ENCODE results near the gene DHODH.
"Not testable (repeated sequence)": the region's sequence is repeated elsewhere in the genome, so short reads cannot be mapped to it uniquely, and the experiment has no call there.

The DHODH gene

GRCh38 chr16:71985262-71985974 lies 23.1 kb upstream of the DHODH start:
- no peaks in the 10 kb centered on the region for H3K9me3 ChIP-seq (ENCODE audit: insufficient read depth, low read length)
- H2AFZ ChIP-seq (ENCODE audit: low read depth, low read length) = no peak overlapping the region
- no peak overlapping the region for H3K9ac ChIP-seq (ENCODE audit: low read length)
- H3K4me3 ChIP-seq (ENCODE audit: low read length) = no peak overlapping the region
- H3K4me2 ChIP-seq (ENCODE audit: low read length) = no peak overlapping the region
- H3K27ac ChIP-seq (ENCODE audit: low read length) = no peak overlapping the region
- no peaks in the 10 kb centered on the region for H4K20me1 ChIP-seq (ENCODE audit: insufficient read depth, low read length)
- no peak for TF ChIP-seq EZH2phosphoT487 (IDR thresholded peaks at IDR 0.05; ENCODE audit: low read depth)
- TF ChIP-seq, protein P1, sequence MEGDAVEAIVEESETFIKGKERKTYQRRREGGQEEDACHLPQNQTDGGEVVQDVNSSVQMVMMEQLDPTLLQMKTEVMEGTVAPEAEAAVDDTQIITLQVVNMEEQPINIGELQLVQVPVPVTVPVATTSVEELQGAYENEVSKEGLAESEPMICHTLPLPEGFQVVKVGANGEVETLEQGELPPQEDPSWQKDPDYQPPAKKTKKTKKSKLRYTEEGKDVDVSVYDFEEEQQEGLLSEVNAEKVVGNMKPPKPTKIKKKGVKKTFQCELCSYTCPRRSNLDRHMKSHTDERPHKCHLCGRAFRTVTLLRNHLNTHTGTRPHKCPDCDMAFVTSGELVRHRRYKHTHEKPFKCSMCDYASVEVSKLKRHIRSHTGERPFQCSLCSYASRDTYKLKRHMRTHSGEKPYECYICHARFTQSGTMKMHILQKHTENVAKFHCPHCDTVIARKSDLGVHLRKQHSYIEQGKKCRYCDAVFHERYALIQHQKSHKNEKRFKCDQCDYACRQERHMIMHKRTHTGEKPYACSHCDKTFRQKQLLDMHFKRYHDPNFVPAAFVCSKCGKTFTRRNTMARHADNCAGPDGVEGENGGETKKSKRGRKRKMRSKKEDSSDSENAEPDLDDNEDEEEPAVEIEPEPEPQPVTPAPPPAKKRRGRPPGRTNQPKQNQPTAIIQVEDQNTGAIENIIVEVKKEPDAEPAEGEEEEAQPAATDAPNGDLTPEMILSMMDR (IDR thresholded peaks at IDR 0.05; ENCODE audit: low read depth, low read length) = no peak
- H3K27me3 ChIP-seq (ENCODE audit: low read depth, low read length) = peaks cover 9% of the 10 kb centered on the region; the same call in 1 of the 2 replicates
- H3K79me2 ChIP-seq (ENCODE audit: low read length) = no peaks in the 10 kb centered on the region
- H3K36me3 ChIP-seq (replicated peaks; ENCODE audit: low read depth, low read length) = no peaks in the 10 kb centered on the region
- H3K4me1 ChIP-seq (ENCODE audit: low read length) = no peaks in the 10 kb centered on the region

GRCh38 chr16:71986131-71986530 lies 22.4 kb upstream of the DHODH start:
- no peak overlapping the region for H2AFZ ChIP-seq (ENCODE audit: low read depth, low read length)
- H3K27me3 ChIP-seq (ENCODE audit: low read depth, low read length) = peaks cover 10% of the 10 kb centered on the region
- no peaks in the 10 kb centered on the region for H3K9me3 ChIP-seq (ENCODE audit: insufficient read depth, low read length)
- no peak overlapping the region for H3K27ac ChIP-seq (ENCODE audit: low read length)
- H4K20me1 ChIP-seq (ENCODE audit: insufficient read depth, low read length) = no peaks in the 10 kb centered on the region
- no peak overlapping the region for H3K4me3 ChIP-seq (ENCODE audit: low read length)
- H3K4me1 ChIP-seq (ENCODE audit: low read length) = no peaks in the 10 kb centered on the region
- no peak overlapping the region for H3K9ac ChIP-seq (ENCODE audit: low read length)
- no peak for TF ChIP-seq EZH2phosphoT487 (IDR thresholded peaks at IDR 0.05; ENCODE audit: low read depth)
- TF ChIP-seq, protein P1 (IDR thresholded peaks at IDR 0.05; ENCODE audit: low read depth, low read length) = no peak
- no peak overlapping the region for H3K4me2 ChIP-seq (ENCODE audit: low read length)
- H3K79me2 ChIP-seq (ENCODE audit: low read length) = no peaks in the 10 kb centered on the region
- no peaks in the 10 kb centered on the region for H3K36me3 ChIP-seq (replicated peaks; ENCODE audit: low read depth, low read length)

- no peak overlapping the region for H3K9ac ChIP-seq (ENCODE audit: low read length)
- H3K9me3 ChIP-seq (ENCODE audit: insufficient read depth, low read length) = no peaks in the 10 kb centered on the region
- TF ChIP-seq, protein P1 (IDR thresholded peaks at IDR 0.05; ENCODE audit: low read depth, low read length) = no peak
- TF ChIP-seq EZH2phosphoT487 (IDR thresholded peaks at IDR 0.05; ENCODE audit: low read depth) = no peak
- peaks cover 27% of the 10 kb centered on the region for H3K27me3 ChIP-seq (ENCODE audit: low read depth, low read length)
- no peak overlapping the region for H2AFZ ChIP-seq (ENCODE audit: low read depth, low read length)
- H3K4me1 ChIP-seq (ENCODE audit: low read length) = no peaks in the 10 kb centered on the region
- no peaks in the 10 kb centered on the region for H3K79me2 ChIP-seq (ENCODE audit: low read length)
- H4K20me1 ChIP-seq (ENCODE audit: insufficient read depth, low read length) = no peaks in the 10 kb centered on the region
- no peak overlapping the region for H3K27ac ChIP-seq (ENCODE audit: low read length)
- H3K4me2 ChIP-seq (ENCODE audit: low read length) = no peak overlapping the region
- H3K36me3 ChIP-seq (replicated peaks; ENCODE audit: low read depth, low read length) = no peaks in the 10 kb centered on the region
- no peak overlapping the region for H3K4me3 ChIP-seq (ENCODE audit: low read length)
These were observed 13.5 kb upstream of the DHODH start for GRCh38 chr16:71995038-71995437.

- H3K4me3 ChIP-seq (ENCODE audit: low read length); H3K36me3 ChIP-seq (replicated peaks; ENCODE audit: low read depth, low read length); H3K4me1 ChIP-seq (ENCODE audit: low read length); H2AFZ ChIP-seq (ENCODE audit: low read depth, low read length); H4K20me1 ChIP-seq (ENCODE audit: insufficient read depth, low read length); H3K27ac ChIP-seq (ENCODE audit: low read length); H3K9me3 ChIP-seq (ENCODE audit: insufficient read depth, low read length); H3K4me2 ChIP-seq (ENCODE audit: low read length); H3K79me2 ChIP-seq (ENCODE audit: low read length); H3K9ac ChIP-seq (ENCODE audit: low read length): not testable (repeated sequence)
- peaks cover 18% of the 10 kb centered on the region for H3K27me3 ChIP-seq (ENCODE audit: low read depth, low read length)
These were observed 11.0 kb upstream of the DHODH start for GRCh38 chr16:71997578-71997977.

All from OCI-LY3 (cell line).